OCI-LY7 (cell line): Measurements from ENCODE around the gene SMPD3. TPM values are rescaled to one million over a fixed set of nuclear protein-coding genes. Genes with fewer than 3 reads are reported as not detected.

Experiments
- BruUV-seq: library from RNA; stranded (reverse); fragments of 400-500 nt; replicated peaks from 2 replicates; lab custom pipeline; 2021; lab: Mats Ljungman, UMichigan
- CTCF ChIA-PET: fragments of 300-600 bp; sonication (Branson Sonifier 250); formaldehyde crosslinking; loops from one replicate; lab custom pipeline; 2022; ENCODE audit warnings: antibody characterized with exemption; ENCODE audit not compliant: unreplicated experiment; lab: Charles Lee
- POLR2A ChIA-PET: fragments of 300-600 bp; sonication (Branson Sonifier 250); formaldehyde crosslinking; loops from one replicate; lab custom pipeline; 2022; ENCODE audit warnings: antibody characterized with exemption; lab: Charles Lee
- DNase-seq: peaks from one replicate; pipeline ENCODE4 v3.0.0-alpha.2; 2015; ENCODE audit warnings: low spot score
- H2AFZ ChIP-seq: fragments of 200-600 bp; sonication (generic), shearing (Covaris generic); 2 replicates; pipeline ENCODE4 v1.6.1; 2014; ENCODE audit warnings: mild to moderate bottlenecking, antibody characterized with exemption, low read length, moderate library complexity
- H3K27ac ChIP-seq: fragments of 200-600 bp; sonication (generic); 2 replicates; pipeline ENCODE4 v1.5.1; 2014; ENCODE audit warnings: mixed run types, low read depth, mild to moderate bottlenecking, moderate library complexity, low read length, inconsistent platforms; ENCODE audit not compliant: poor library complexity, severe bottlenecking
- H3K36me3 ChIP-seq: fragments of 200-600 bp; sonication (generic); 2 replicates; pipeline ENCODE4 v1.6.1; 2014; ENCODE audit warnings: mild to moderate bottlenecking, antibody characterized with exemption, low read length, moderate library complexity, mixed read lengths; ENCODE audit not compliant: insufficient read depth
- H3K4me1 ChIP-seq: fragments of 200-600 bp; sonication (generic); 2 replicates; pipeline ENCODE4 v1.5.1; 2014; ENCODE audit warnings: mild to moderate bottlenecking, low read length; ENCODE audit not compliant: insufficient read depth, poor library complexity, severe bottlenecking
- H3K4me2 ChIP-seq: fragments of 200-600 bp; sonication (generic); 2 replicates; pipeline ENCODE4 v1.6.1; 2014; ENCODE audit warnings: mild to moderate bottlenecking, low read length
- H3K4me3 ChIP-seq: fragments of 200-600 bp; sonication (generic); 2 replicates; pipeline ENCODE4 v1.5.1; 2014; ENCODE audit warnings: mild to moderate bottlenecking, low read depth, low read length; ENCODE audit not compliant: poor library complexity, severe bottlenecking
- H3K79me2 ChIP-seq: fragments of 200-600 bp; sonication (generic); 2 replicates; pipeline ENCODE4 v1.6.1; 2016; ENCODE audit warnings: low read depth, mild to moderate bottlenecking, low read length, moderate library complexity, mixed read lengths; ENCODE audit not compliant: insufficient read depth
- H3K9me2 ChIP-seq: fragments of 200-600 bp; sonication (generic); 2 replicates; pipeline ENCODE4 v1.6.1; 2016; ENCODE audit warnings: mild to moderate bottlenecking, low read length, mixed read lengths; ENCODE audit not compliant: insufficient read depth
- H3K9me3 ChIP-seq: fragments of 200-600 bp; sonication (generic); 2 replicates; pipeline ENCODE4 v1.6.1; 2014; ENCODE audit warnings: mild to moderate bottlenecking, mixed run types, low read length, mixed read lengths
- H4K20me1 ChIP-seq: fragments of 200-600 bp; sonication (generic); 2 replicates; pipeline ENCODE4 v1.6.1; 2014; ENCODE audit warnings: mild to moderate bottlenecking, antibody characterized with exemption, low read length, moderate library complexity, mixed read lengths; ENCODE audit not compliant: insufficient read depth
- EZH2phosphoT487 ChIP-seq: fragments of 200-600 bp; sonication (generic); IDR thresholded peaks from 2 replicates; pipeline ENCODE4 v1.6.1; 2018; ENCODE audit warnings: low read depth, borderline replicate concordance, mild to moderate bottlenecking, mixed run types, antibody characterized with exemption, low read length, moderate library complexity, mixed read lengths
- intact Hi-C: fragments of 100-400 bp; cut with micrococcal nuclease; formaldehyde crosslinking; loops from one replicate; pipeline ENCODE4 v1.10.0; 2022; ENCODE audit not compliant: unreplicated experiment
- total RNA-seq, 2 experiments: library from RNA; depleted of rRNA in 1 of 2; stranded (reverse); fragments of >200 nt in 1 of 2; shearing (Covaris generic) in 1 of 2; gene quantifications; 2 replicates each; pipeline ENCODE4 v1.2.3, GENCODE V29; 2014 to 2022
- TF ChIP-seq, protein P1 (sequence below): fragments of 200-600 bp; sonication (generic); conservative IDR thresholded peaks from 2 replicates; pipeline ENCODE4 v1.5.1; 2014; ENCODE audit warnings: mild to moderate bottlenecking, antibody characterized with exemption, low read length, moderate library complexity, mixed read lengths

Gene SMPD3
- total RNA-seq, 2 experiments from 2014 or later: 0.16 to 0.51 TPM

DNA sequence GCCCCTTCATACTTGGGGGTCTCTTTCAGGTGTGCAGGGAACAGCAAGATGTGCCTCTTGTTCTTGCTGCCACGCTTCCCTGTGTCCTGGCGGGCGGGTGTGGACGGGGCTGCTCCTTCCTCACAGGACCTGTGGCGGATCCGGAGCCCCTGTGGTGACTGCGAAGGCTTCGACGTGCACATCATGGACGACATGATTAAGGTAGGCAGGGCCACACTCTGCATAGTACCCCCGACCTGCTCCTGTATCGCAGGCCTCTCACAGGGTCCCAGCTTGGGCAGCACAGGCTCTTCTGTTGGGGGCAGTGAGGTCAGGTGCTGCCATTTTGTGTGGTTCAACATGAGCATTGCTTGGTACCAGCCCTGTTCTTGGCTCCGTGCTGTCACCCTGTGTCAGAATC is 94.9 kb downstream of the SMPD3 start:
- ChIA-PET POLR2A (interaction anchor here (1.0 kb wide), 1 partner anchor 22 kb away, joined by 3 read pairs; no protein-coding TSS in a partner anchor), CTCF (no interaction called here)

DNA sequence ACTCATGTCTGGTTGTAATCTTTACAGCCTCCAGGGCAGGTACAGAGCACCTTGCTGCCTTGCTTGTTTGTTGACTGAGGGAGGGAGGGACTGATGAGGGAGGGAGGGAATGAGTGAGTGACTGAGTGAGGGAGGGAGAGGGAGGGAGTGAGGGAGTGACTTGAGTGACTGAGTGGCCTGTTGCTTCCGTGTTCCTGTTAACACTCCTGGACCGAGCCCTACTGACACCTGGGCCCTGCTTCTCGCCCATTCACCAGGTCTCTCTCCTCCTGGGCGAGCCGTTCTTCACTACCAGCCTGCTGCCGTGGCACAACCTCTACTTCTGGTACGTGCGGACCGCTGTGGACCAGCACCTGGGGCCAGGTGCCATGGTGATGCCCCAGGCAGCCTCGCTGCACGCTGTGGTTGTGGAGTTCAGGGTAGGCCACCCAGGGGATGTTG is 96.3 kb downstream of the SMPD3 start:
- Histone ChIP-seq H3K4me2 (no peak overlapping the region), H3K36me3 (peaks cover 93% of the 10 kb centered on the region), H3K27ac (no peak overlapping the region), H2AFZ (no peak overlapping the region), H3K79me2 (no peaks in the 10 kb centered on the region), H3K9me3 (no peaks in the 10 kb centered on the region), H3K9me2 (no peaks in the 10 kb centered on the region), H3K4me1 (peaks cover 8% of the 10 kb centered on the region), H3K4me3 (no peak overlapping the region), H4K20me1 (no peaks in the 10 kb centered on the region)
- no peak for DNase-seq
- no peak for TF ChIP-seq EZH2phosphoT487
- TF ChIP-seq, protein P1, sequence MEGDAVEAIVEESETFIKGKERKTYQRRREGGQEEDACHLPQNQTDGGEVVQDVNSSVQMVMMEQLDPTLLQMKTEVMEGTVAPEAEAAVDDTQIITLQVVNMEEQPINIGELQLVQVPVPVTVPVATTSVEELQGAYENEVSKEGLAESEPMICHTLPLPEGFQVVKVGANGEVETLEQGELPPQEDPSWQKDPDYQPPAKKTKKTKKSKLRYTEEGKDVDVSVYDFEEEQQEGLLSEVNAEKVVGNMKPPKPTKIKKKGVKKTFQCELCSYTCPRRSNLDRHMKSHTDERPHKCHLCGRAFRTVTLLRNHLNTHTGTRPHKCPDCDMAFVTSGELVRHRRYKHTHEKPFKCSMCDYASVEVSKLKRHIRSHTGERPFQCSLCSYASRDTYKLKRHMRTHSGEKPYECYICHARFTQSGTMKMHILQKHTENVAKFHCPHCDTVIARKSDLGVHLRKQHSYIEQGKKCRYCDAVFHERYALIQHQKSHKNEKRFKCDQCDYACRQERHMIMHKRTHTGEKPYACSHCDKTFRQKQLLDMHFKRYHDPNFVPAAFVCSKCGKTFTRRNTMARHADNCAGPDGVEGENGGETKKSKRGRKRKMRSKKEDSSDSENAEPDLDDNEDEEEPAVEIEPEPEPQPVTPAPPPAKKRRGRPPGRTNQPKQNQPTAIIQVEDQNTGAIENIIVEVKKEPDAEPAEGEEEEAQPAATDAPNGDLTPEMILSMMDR: no peak
- intact Hi-C loops: no loop called here
- no TSS peak for BruUV-seq
- ChIA-PET POLR2A (no interaction called here), CTCF (no interaction called here)

More for the DNA sequence above, 94.9 kb downstream of the SMPD3 start:
- no peak for DNase-seq
- Histone ChIP-seq H3K9me2 (no peaks in the 10 kb centered on the region), H3K9me3 (no peaks in the 10 kb centered on the region), H3K27ac (no peak overlapping the region), H3K4me2 (no peak overlapping the region), H2AFZ (no peak overlapping the region), H3K4me1 (peaks cover 8% of the 10 kb centered on the region), H4K20me1 (no peaks in the 10 kb centered on the region), H3K79me2 (no peaks in the 10 kb centered on the region), H3K36me3 (peaks cover 93% of the 10 kb centered on the region), H3K4me3 (no peak overlapping the region)
- intact Hi-C loops: no loop called here
- TF ChIP-seq EZH2phosphoT487: no peak
- TF ChIP-seq, protein P1: no peak
- BruUV-seq: no TSS peak

DNA sequence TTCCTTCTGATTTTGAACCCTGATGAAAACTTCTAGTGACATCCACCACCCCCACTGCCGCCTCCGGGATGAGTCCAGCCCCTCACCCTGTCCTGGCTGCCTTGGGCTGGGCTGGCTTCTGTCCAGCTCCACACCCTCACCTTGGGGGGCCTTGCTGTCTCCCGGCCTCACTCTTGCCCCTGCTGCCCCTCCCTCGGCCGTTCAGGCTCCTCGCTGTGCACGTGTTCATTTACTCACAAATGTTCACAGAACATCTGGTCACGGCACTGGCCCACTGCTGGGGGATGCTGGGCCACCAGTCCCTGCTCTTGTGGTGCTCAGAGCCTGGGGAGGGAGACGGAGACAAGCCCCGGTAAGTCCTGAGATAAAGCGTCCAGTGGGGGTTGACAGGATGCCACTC is 96.8 kb downstream of the SMPD3 start:
- intact Hi-C loops: no loop called here
- Histone ChIP-seq H3K9me2 (no peaks in the 10 kb centered on the region), H3K36me3 (peaks cover 93% of the 10 kb centered on the region), H4K20me1 (no peaks in the 10 kb centered on the region), H3K4me1 (peaks cover 6% of the 10 kb centered on the region), H3K4me2 (no peak overlapping the region), H3K79me2 (no peaks in the 10 kb centered on the region), H3K27ac (no peak overlapping the region), H2AFZ (no peak overlapping the region), H3K4me3 (no peak overlapping the region), H3K9me3 (no peaks in the 10 kb centered on the region)
- DNase-seq: no peak
- CTCF ChIA-PET: no interaction called here
- no TSS peak for BruUV-seq
- POLR2A ChIA-PET: no interaction called here
- TF ChIP-seq, protein P1: no peak
- TF ChIP-seq EZH2phosphoT487: no peak
